ENCODE data around the gene ZNF385B. TPM values are rescaled to one million over a fixed set of nuclear protein-coding genes. Genes with fewer than 3 reads are reported as not detected.

Gene ZNF385B
- total RNA-seq, 2 experiments from 2014 or later, result not detected

GRCh38 chr2:179455824-179456223, 405.6 kb downstream of the ZNF385B start:
- ATAC-seq, result no peak
- CTCF ChIA-PET, result interaction anchor here (1.3 kb wide), 1 partner anchor 16 kb away, joined by 3 read pairs; no protein-coding TSS in a partner anchor
- H3K4me1 Mint-ChIP-seq (ENCODE audit: low read depth), result no peaks in the 10 kb centered on the region

GRCh38 chr2:179455172-179455524, 406.3 kb downstream of the ZNF385B start:
- no peak for ATAC-seq
- ChIA-PET CTCF (interaction anchor here (1.3 kb wide), 1 partner anchor 15 kb away, joined by 3 read pairs; no protein-coding TSS in a partner anchor), POLR2A (no interaction called here)

More at GRCh38 chr2:179455824-179456223, 405.6 kb downstream of the ZNF385B start:
- POLR2A ChIA-PET, result no interaction called here
- Mint-ChIP-seq H3K27me3 (ENCODE audit: low read depth) (no peaks in the 10 kb centered on the region), H3K27ac (no peak overlapping the region), H3K9me3 (ENCODE audit: insufficient read depth) (no peaks in the 10 kb centered on the region), H3K4me3 (no peak overlapping the region), H3K36me3 (ENCODE audit: low read depth) (no peaks in the 10 kb centered on the region)
- no peak for DNase-seq

GRCh38 chr2:179454443-179455171, 406.8 kb downstream of the ZNF385B start:
- H3K4me1 Mint-ChIP-seq (ENCODE audit: low read depth), result no peaks in the 10 kb centered on the region
- no peaks in the 10 kb centered on the region for H3K36me3 Mint-ChIP-seq (ENCODE audit: low read depth)
- ATAC-seq, result no peak
- no peaks in the 10 kb centered on the region for H3K27me3 Mint-ChIP-seq (ENCODE audit: low read depth)
- POLR2A ChIA-PET, result interaction anchor here (1.2 kb wide), 1 partner anchor 25 kb away, joined by 3 read pairs; no protein-coding TSS in a partner anchor
- H3K9me3 Mint-ChIP-seq (ENCODE audit: insufficient read depth), result no peaks in the 10 kb centered on the region
- CTCF ChIA-PET, result no interaction called here
- no peak overlapping the region for H3K27ac Mint-ChIP-seq
- no peak for DNase-seq
- no peak overlapping the region for H3K4me3 Mint-ChIP-seq

More at GRCh38 chr2:179455172-179455524, 406.3 kb downstream of the ZNF385B start:
- Mint-ChIP-seq H3K4me3 (no peak overlapping the region), H3K9me3 (ENCODE audit: insufficient read depth) (no peaks in the 10 kb centered on the region), H3K4me1 (ENCODE audit: low read depth) (no peaks in the 10 kb centered on the region), H3K36me3 (ENCODE audit: low read depth) (no peaks in the 10 kb centered on the region), H3K27me3 (ENCODE audit: low read depth) (no peaks in the 10 kb centered on the region), H3K27ac (no peak overlapping the region)
- no peak for DNase-seq

GRCh38 chr2:179449010-179449409, 412.4 kb downstream of the ZNF385B start:
- Mint-ChIP-seq H3K4me1 (ENCODE audit: low read depth) (no peaks in the 10 kb centered on the region), H3K27ac (no peak overlapping the region), H3K4me3 (no peak overlapping the region), H3K36me3 (ENCODE audit: low read depth) (no peaks in the 10 kb centered on the region), H3K27me3 (ENCODE audit: low read depth) (peaks cover 9% of the 10 kb centered on the region), H3K9me3 (ENCODE audit: insufficient read depth) (no peaks in the 10 kb centered on the region)
- CTCF ChIA-PET, result no interaction called here
- DNase-seq (no peak), ATAC-seq (no peak)
- POLR2A ChIA-PET, result no interaction called here

GRCh38 chr2:179447839-179448447, 413.5 kb downstream of the ZNF385B start:
- no peaks in the 10 kb centered on the region for H3K9me3 Mint-ChIP-seq (ENCODE audit: insufficient read depth)
- no peak for DNase-seq
- ATAC-seq, result no peak
- H3K27me3 Mint-ChIP-seq (ENCODE audit: low read depth), result peaks cover 14% of the 10 kb centered on the region
- no peak overlapping the region for H3K27ac Mint-ChIP-seq
- ChIA-PET CTCF (interaction anchor here (0.6 kb wide), 1 partner anchor 569 kb away, joined by 4 read pairs; no protein-coding TSS in a partner anchor), POLR2A (no interaction called here)
- H3K4me3 Mint-ChIP-seq, result no peak overlapping the region
- no peaks in the 10 kb centered on the region for H3K36me3 Mint-ChIP-seq (ENCODE audit: low read depth)
- no peaks in the 10 kb centered on the region for H3K4me1 Mint-ChIP-seq (ENCODE audit: low read depth)

- Mint-ChIP-seq H3K27me3 (ENCODE audit: low read depth) (peaks cover 19% of the 10 kb centered on the region), H3K36me3 (ENCODE audit: low read depth) (no peaks in the 10 kb centered on the region), H3K27ac (no peak overlapping the region), H3K9me3 (ENCODE audit: insufficient read depth) (no peaks in the 10 kb centered on the region), H3K4me3 (no peak overlapping the region), H3K4me1 (ENCODE audit: low read depth) (no peaks in the 10 kb centered on the region)
- ChIA-PET POLR2A (no interaction called here), CTCF (interaction anchor here (0.6 kb wide), 1 partner anchor 569 kb away, joined by 4 read pairs; no protein-coding TSS in a partner anchor)
- DNase-seq, result no peak
- ATAC-seq, result no peak
Measured at GRCh38 chr2:179447421-179447820, 414.0 kb downstream of the ZNF385B start.

DNA sequence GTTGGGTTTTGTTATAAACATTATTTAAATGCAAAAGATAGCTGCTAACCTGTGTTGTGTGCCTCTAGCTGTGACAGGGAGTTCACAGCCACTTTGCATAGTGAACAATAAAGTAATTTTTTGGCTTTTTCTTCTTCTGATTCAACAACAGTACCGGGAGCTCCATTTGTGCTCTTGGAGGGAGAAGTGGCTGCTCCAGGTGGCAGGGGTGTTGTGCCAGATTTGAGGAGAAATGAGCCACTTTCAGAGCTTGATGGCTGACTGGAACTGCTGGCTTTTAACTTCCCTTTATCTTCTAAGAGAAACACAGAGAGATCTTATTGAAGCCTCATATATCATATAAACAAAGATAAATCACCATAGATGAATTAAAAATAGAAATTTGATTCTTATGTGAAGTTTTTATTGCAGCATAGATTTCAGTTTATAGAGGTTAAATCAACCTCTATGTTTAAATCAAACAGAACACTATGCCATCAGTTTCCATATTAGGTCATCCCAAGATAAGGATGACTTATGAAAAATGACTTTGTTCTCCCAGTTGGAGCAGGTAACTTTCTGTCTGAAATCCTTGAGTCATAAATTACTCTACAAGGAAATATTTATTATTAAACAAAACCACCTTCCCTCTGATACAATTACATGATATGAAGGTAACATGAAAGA, 414.8 kb downstream of the ZNF385B start:
- H3K36me3 Mint-ChIP-seq (ENCODE audit: low read depth), result no peaks in the 10 kb centered on the region
- H3K9me3 Mint-ChIP-seq (ENCODE audit: insufficient read depth), result no peaks in the 10 kb centered on the region
- H3K27me3 Mint-ChIP-seq (ENCODE audit: low read depth), result peaks cover 20% of the 10 kb centered on the region
- H3K27ac Mint-ChIP-seq, result no peak overlapping the region
- POLR2A ChIA-PET, result no interaction called here
- no peaks in the 10 kb centered on the region for H3K4me1 Mint-ChIP-seq (ENCODE audit: low read depth)
- CTCF ChIA-PET, result no interaction called here
- ATAC-seq, result no peak
- no peak for DNase-seq
- no peak overlapping the region for H3K4me3 Mint-ChIP-seq

DNA sequence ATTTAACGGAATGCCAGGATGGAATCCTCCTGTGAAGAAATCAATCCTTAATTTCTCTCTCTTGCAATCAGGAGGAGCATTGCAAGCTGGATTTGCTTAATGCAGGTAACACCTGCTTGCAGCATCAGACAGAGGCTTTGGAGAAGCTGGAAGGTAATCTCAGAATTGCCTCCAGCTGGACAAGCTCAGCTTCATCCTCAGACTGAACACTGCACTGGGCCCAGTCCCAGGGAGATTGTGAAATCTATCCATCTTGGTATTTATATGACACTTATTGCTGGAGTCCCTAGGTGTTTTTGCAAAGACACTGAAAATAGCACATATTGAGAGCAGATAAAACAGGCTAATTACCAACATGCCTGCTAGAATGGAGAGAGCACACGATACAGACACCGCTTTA, 417.4 kb downstream of the ZNF385B start:
- H3K36me3 Mint-ChIP-seq (ENCODE audit: low read depth), result no peaks in the 10 kb centered on the region
- CTCF ChIA-PET, result interaction anchor here (1.9 kb wide), 1 partner anchor 11 kb away, joined by 6 read pairs; no protein-coding TSS in a partner anchor
- DNase-seq (no peak), ATAC-seq (no peak)
- no peaks in the 10 kb centered on the region for H3K9me3 Mint-ChIP-seq (ENCODE audit: insufficient read depth)
- peaks cover 24% of the 10 kb centered on the region for H3K27me3 Mint-ChIP-seq (ENCODE audit: low read depth)
- POLR2A ChIA-PET, result no interaction called here
- no peak overlapping the region for H3K27ac Mint-ChIP-seq
- no peak overlapping the region for H3K4me3 Mint-ChIP-seq
- no peaks in the 10 kb centered on the region for H3K4me1 Mint-ChIP-seq (ENCODE audit: low read depth)

- ChIA-PET CTCF (interaction anchor here (1.9 kb wide), 1 partner anchor 10 kb away, joined by 6 read pairs; no protein-coding TSS in a partner anchor), POLR2A (no interaction called here)
- H3K9me3 Mint-ChIP-seq (ENCODE audit: insufficient read depth), result no peaks in the 10 kb centered on the region
- no peak overlapping the region for H3K27ac Mint-ChIP-seq
- DNase-seq (no peak), ATAC-seq (no peak)
- H3K4me3 Mint-ChIP-seq, result no peak overlapping the region
- no peaks in the 10 kb centered on the region for H3K36me3 Mint-ChIP-seq (ENCODE audit: low read depth)
- no peaks in the 10 kb centered on the region for H3K4me1 Mint-ChIP-seq (ENCODE audit: low read depth)
- peaks cover 28% of the 10 kb centered on the region for H3K27me3 Mint-ChIP-seq (ENCODE audit: low read depth)
Measured at GRCh38 chr2:179443180-179443579, 418.2 kb downstream of the ZNF385B start.

DNA sequence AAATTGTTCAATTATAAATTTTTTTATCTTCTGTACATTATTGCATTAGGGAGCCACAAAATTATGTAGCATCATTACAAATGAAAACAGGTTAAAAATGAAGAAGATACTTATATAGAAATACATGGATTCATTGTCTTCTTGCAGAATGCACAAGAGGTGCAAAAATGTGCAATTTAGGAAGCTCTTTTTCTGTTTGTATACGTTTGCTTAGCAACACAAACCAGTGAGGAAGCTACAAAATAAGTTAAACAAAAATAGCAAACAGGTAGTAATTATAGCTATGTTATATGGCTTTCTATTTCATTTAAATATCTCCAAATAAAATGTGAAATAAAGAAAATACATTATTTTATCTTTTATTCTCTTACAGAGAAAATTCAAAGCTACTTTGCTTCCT, 419.2 kb downstream of the ZNF385B start:
- ChIA-PET POLR2A (no interaction called here), CTCF (interaction anchor here (0.6 to 1.9 kb wide), 4 partner anchors 17 to 742 kb away, joined by 4 to 6 read pairs (median 5); no protein-coding TSS in a partner anchor)
- DNase-seq (no peak), ATAC-seq (no peak)
- H3K4me3 Mint-ChIP-seq, result no peak overlapping the region
- no peaks in the 10 kb centered on the region for H3K9me3 Mint-ChIP-seq (ENCODE audit: insufficient read depth)
- no peaks in the 10 kb centered on the region for H3K4me1 Mint-ChIP-seq (ENCODE audit: low read depth)
- no peak overlapping the region for H3K27ac Mint-ChIP-seq
- H3K36me3 Mint-ChIP-seq (ENCODE audit: low read depth), result no peaks in the 10 kb centered on the region
- peaks cover 28% of the 10 kb centered on the region for H3K27me3 Mint-ChIP-seq (ENCODE audit: low read depth)

DNA sequence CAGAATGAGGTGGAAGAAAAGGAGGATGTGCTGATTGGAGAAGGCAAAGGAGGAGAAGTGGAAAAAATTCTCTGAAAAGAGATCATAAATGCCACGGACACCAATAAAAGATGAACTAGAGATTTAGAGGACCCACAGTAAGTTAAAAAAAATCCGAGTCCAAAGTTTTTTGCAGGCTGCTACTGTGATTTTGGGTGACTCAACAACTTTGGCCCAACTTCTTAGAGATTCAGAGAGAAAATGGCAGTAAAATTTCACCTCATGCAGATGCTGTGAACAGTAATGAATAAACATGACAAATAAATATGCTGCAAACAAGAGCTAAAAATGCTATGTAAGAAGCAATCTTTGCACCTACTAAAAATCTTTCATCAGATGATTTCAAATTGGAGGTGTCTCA, 419.9 kb downstream of the ZNF385B start:
- H3K27me3 Mint-ChIP-seq (ENCODE audit: low read depth), result peaks cover 27% of the 10 kb centered on the region
- H3K27ac Mint-ChIP-seq, result no peak overlapping the region
- no peaks in the 10 kb centered on the region for H3K9me3 Mint-ChIP-seq (ENCODE audit: insufficient read depth)
- no peak overlapping the region for H3K4me3 Mint-ChIP-seq
- DNase-seq (no peak), ATAC-seq (no peak)
- H3K36me3 Mint-ChIP-seq (ENCODE audit: low read depth), result no peaks in the 10 kb centered on the region
- CTCF ChIA-PET, result interaction anchor here (1.0 to 2.5 kb wide), 6 partner anchors 16 to 741 kb away, joined by 3 to 9 read pairs (median 6); no protein-coding TSS in a partner anchor
- no peaks in the 10 kb centered on the region for H3K4me1 Mint-ChIP-seq (ENCODE audit: low read depth)
- POLR2A ChIA-PET, result no interaction called here
